Measurements from ENCODE around the gene NRTN. TPM values are rescaled to one million over a fixed set of nuclear protein-coding genes. Genes with fewer than 3 reads are reported as not detected.

Gene NRTN
- total and polyA plus RNA-seq, 2 of the 13 experiments (the other 11 are each of a cell fraction or from before 2014, with no cell fraction given), result 4.1 to 5.3 TPM

GRCh38 chr19:5767949-5768348 is 36.9 kb upstream of the NRTN start (continued):
- TF ChIP-seq UBTF (CRISPR knock-in tag; IDR thresholded peaks at IDR 0.05) (no peak), ZNF33A (CRISPR knock-in tag; IDR thresholded peaks at IDR 0.05; ENCODE audit: borderline replicate concordance) (no peak)

GRCh38 chr19:5772416-5772815 is 32.5 kb upstream of the NRTN start:
- POLR2A ChIA-PET, result no interaction called here

More at GRCh38 chr19:5772416-5772815, 32.5 kb upstream of the NRTN start:
- Histone ChIP-seq H3K4me3 (replicated peaks in 1 of 3; ENCODE audit: insufficient read depth in 1 of 3, low read depth in 2 of 3, low read length in 3 of 3) (no peak overlapping the region), H3K9ac (ENCODE audit: insufficient read depth, low read depth, low read length) (no peak overlapping the region), H3K27ac (ENCODE audit: extremely low read length, insufficient read depth, low read length) (no peak overlapping the region), H3K79me2 (ENCODE audit: insufficient read depth, low read length) (no peaks in the 10 kb centered on the region), H3K36me3 (replicated peaks in 1 of 2; ENCODE audit: control insufficient read depth in 1 of 2, insufficient read depth in 2 of 2, low read length in 2 of 2) (no peaks in the 10 kb centered on the region), H3K4me1 (ENCODE audit: insufficient read depth, low read length) (peaks cover 14% of the 10 kb centered on the region), H2AFZ (ENCODE audit: low read length) (no peak overlapping the region), H3K4me2 (ENCODE audit: low read depth, low read length) (no peak overlapping the region), H3K9me3 (ENCODE audit: low read length) (no peaks in the 10 kb centered on the region), H4K20me1 (ENCODE audit: insufficient read depth, low read length) (no peaks in the 10 kb centered on the region), H3K27me3 (ENCODE audit: control insufficient read depth in 1 of 2, insufficient read depth in 2 of 2, low read length in 2 of 2) (peaks cover 0 to 10% of the 10 kb centered on the region in 2 experiments; a peak in 4 of 5 replicates)
- DNase-seq (ENCODE audit: low spot score) (no peak), ATAC-seq (no peak), FAIRE-seq (no peak)
- WGBS (ENCODE audit: low lambda C conversion rate), result 89% methylated on average over 18 of the region's 19 CpGs
- CTCF ChIA-PET (ENCODE audit: low intra/inter-chr PET ratio, low total read pairs), result no interaction called here
- intact Hi-C loops (cut with micrococcal nuclease; ENCODE audit: unreplicated experiment) (no loop called here), in situ Hi-C loops (cut with HindIII; ENCODE audit: extremely low pct_ligation_motif_present, low pct_unique_long_range_greater_than_20kb) (no loop called here)
- no peak for TF ChIP-seq WIZ (CRISPR knock-in tag; IDR thresholded peaks at IDR 0.05)
- no peak for TF ChIP-seq BCL6 (CRISPR knock-in tag; IDR thresholded peaks at IDR 0.05)
- TF ChIP-seq MYC (CRISPR knock-in tag; IDR thresholded peaks at IDR 0.05; ENCODE audit: borderline replicate concordance), result no peak
- no peak for TF ChIP-seq AKAP8 (CRISPR knock-in tag; IDR thresholded peaks at IDR 0.05)
- TF ChIP-seq, protein P1, sequence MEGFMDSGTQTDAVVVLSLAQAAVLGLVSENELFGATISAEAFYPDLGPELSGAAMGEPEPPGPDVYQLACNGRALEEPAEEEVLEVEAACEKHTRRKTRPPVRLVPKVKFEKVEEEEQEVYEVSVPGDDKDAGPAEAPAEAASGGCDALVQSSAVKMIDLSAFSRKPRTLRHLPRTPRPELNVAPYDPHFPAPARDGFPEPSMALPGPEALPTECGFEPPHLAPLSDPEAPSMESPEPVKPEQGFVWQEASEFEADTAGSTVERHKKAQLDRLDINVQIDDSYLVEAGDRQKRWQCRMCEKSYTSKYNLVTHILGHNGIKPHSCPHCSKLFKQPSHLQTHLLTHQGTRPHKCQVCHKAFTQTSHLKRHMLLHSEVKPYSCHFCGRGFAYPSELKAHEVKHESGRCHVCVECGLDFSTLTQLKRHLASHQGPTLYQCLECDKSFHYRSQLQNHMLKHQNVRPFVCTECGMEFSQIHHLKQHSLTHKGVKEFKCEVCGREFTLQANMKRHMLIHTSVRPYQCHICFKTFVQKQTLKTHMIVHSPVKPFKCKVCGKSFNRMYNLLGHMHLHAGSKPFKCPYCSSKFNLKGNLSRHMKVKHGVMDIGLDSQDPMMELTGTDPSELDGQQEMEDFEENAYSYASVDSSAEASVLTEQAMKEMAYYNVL (CRISPR knock-in tag; IDR thresholded peaks at IDR 0.05; ENCODE audit: borderline replicate concordance), result no peak
- TF ChIP-seq HHEX (CRISPR knock-in tag; IDR thresholded peaks at IDR 0.05), result no peak
- TF ChIP-seq, protein P2, sequence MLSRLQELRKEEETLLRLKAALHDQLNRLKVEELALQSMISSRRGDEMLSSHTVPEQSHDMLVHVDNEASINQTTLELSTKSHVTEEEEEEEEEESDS (CRISPR knock-in tag; IDR thresholded peaks at IDR 0.05; ENCODE audit: borderline replicate concordance), result no peak
- no peak for TF ChIP-seq ZFP37 (CRISPR knock-in tag; IDR thresholded peaks at IDR 0.05; ENCODE audit: borderline replicate concordance)
- TF ChIP-seq IKZF1 (IDR thresholded peaks at IDR 0.05), result no peak
- no peak for TF ChIP-seq IRF2 (CRISPR knock-in tag; IDR thresholded peaks at IDR 0.05)
- no peak for TF ChIP-seq FUBP1 (CRISPR knock-in tag; IDR thresholded peaks at IDR 0.05; ENCODE audit: borderline replicate concordance)
- TF ChIP-seq MZF1 (CRISPR knock-in tag; IDR thresholded peaks at IDR 0.05; ENCODE audit: borderline replicate concordance), result no peak
- no TSS peak for BruUV-seq (replicated peaks)
